ENCODE results near the gene LTBP1. TPM values are rescaled to one million over a fixed set of nuclear protein-coding genes. Genes with fewer than 3 reads are reported as not detected.

LTBP1 gene
- total and polyA plus RNA-seq, 11 donors, result 23.5 to 150 (median 102) TPM

DNA sequence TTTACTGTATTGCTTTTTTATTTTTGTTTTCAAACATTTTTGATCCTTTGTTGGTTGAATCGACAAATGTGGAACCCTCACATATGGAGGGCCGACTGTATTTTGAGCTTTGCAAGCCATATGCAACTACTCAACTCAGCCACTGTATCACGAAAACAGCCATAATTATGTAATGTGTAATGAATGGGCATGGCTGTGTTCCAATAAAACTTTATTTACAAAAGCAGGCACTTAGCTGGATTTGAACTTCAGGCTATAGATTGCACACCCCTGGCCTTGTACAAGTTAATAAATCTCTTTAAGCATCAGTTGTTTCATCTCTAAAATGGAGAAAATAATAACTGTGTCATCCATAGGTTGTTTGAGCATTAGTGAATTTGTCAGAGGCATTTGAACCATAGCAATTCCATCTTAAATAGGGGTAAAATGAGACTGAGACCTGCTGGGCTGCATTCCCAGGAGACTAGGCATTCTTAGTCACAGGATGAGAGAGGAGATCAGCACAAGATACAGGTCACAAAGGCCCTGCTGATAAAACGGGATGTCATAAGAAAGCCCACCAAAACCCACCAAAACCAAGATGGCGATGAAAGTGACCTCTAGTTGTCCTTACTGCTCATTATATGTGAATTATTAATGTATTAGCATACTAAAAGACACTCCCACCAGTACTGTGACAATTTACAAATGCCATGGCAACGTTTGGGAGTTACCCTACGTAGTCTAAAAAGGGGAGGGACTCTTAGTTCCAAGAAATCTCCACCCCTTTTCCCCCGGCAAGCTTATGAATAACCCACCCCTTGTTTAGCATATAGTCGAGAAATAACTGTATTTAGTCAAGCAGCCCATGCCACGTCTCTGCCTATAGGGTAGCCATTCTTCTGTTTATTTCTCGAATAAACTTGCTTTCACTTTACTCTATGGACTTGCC lies 13.7 kb upstream of the LTBP1 start:
- no peak overlapping the region for H3K27ac ChIP-seq
- no peak for TF ChIP-seq POLR2A (IDR thresholded peaks at IDR 0.05)
- no peak for TF ChIP-seq CTCF (IDR thresholded peaks at IDR 0.05)
- H3K27me3 ChIP-seq, result no peaks in the 10 kb centered on the region
- intact Hi-C loops (cut with DNase I), result loop anchor here in 1 of 10 donors (5.0 kb wide), 1 partner anchor 96 kb away; no protein-coding TSS in a partner anchor
- peaks cover 0 to 3% (median 0%) of the 10 kb centered on the region in 12 donors for H3K4me1 ChIP-seq
- DNase-seq (no peak), ATAC-seq (no peak)
- WGBS, 4 donors, result 86 to 92% (median 88%) methylated on average over 11 of the region's 11 CpGs
- no peak overlapping the region for H3K4me3 ChIP-seq
- no peaks in the 10 kb centered on the region for H3K36me3 ChIP-seq
- no peaks in the 10 kb centered on the region for H3K9me3 ChIP-seq

DNA sequence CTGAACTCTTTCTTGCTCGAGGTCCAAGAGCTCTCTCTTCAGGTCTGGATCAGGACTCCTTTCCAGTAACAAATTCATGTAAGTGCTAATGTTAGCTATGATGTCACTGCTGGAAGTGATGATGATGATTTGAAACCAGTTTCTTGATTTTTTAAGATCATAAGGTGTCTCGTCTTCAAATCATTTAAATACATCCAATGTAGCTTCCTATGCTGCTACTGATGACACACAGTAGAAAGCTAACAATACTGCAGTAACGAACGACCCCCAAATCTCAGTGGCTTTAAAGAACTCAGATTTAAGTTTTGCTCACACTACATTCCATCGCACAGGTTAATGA lies 13.0 kb upstream of the LTBP1 start:
- peaks cover 0 to 4% (median 0%) of the 10 kb centered on the region in 9 donors for H3K27me3 ChIP-seq
- TF ChIP-seq CTCF (IDR thresholded peaks at IDR 0.05), result no peak
- no peak for TF ChIP-seq POLR2A (IDR thresholded peaks at IDR 0.05)
- DNase-seq (no peak), ATAC-seq (no peak)
- no peak overlapping the region for H3K27ac ChIP-seq
- H3K36me3 ChIP-seq, result no peaks in the 10 kb centered on the region
- WGBS, 4 donors, result 91 to 96% (median 95%) methylated on average over 5 of the region's 5 CpGs
- no peak overlapping the region for H3K4me3 ChIP-seq
- peaks cover 0 to 4% (median 0%) of the 10 kb centered on the region in 12 donors for H3K4me1 ChIP-seq
- H3K9me3 ChIP-seq, result no peaks in the 10 kb centered on the region
- intact Hi-C loops (cut with DNase I), result loop anchor here in 1 of 10 donors (5.0 kb wide), 1 partner anchor 96 kb away; no protein-coding TSS in a partner anchor

GRCh38 chr2:32937602-32938448 lies 8.9 kb upstream of the LTBP1 start:
- no peak overlapping the region for H3K27ac ChIP-seq
- no peaks in the 10 kb centered on the region for H3K36me3 ChIP-seq
- TF ChIP-seq POLR2A (IDR thresholded peaks at IDR 0.05) (no peak), CTCF (IDR thresholded peaks at IDR 0.05) (no peak)
- peaks cover 0 to 9% (median 0%) of the 10 kb centered on the region in 12 donors for H3K4me1 ChIP-seq
- DNase-seq, result no peak
- peaks cover 0 to 5% (median 0%) of the 10 kb centered on the region in 9 donors for H3K27me3 ChIP-seq
- intact Hi-C loops (cut with DNase I), result no loop called here
- ATAC-seq, result peak in 1 of 4 donors; percentile 22
- WGBS, 4 donors, result 49 to 52% (median 52%) methylated on average over 13 of the region's 13 CpGs
- H3K4me3 ChIP-seq, result no peak overlapping the region
- no peaks in the 10 kb centered on the region for H3K9me3 ChIP-seq

- no peaks in the 10 kb centered on the region for H3K9me3 ChIP-seq
- WGBS, 4 donors, result 95 to 99% (median 96%) methylated on average over 3 of the region's 3 CpGs
- peaks cover 0 to 9% (median 0%) of the 10 kb centered on the region in 12 donors for H3K4me1 ChIP-seq
- no peak for TF ChIP-seq CTCF (IDR thresholded peaks at IDR 0.05)
- TF ChIP-seq POLR2A (IDR thresholded peaks at IDR 0.05), result no peak
- H3K27me3 ChIP-seq, result peaks cover 0 to 5% (median 0%) of the 10 kb centered on the region in 9 donors
- H3K27ac ChIP-seq, result no peak overlapping the region
- DNase-seq (no peak), ATAC-seq (no peak)
- no peaks in the 10 kb centered on the region for H3K36me3 ChIP-seq
- intact Hi-C loops (cut with DNase I), result no loop called here
- H3K4me3 ChIP-seq, result no peak overlapping the region
These were observed 7.8 kb upstream of the LTBP1 start for GRCh38 chr2:32938934-32939333.
